Measurements from ENCODE around the gene FADS6. TPM values are rescaled to one million over a fixed set of nuclear protein-coding genes. Genes with fewer than 3 reads are reported as not detected.

Gene FADS6
- polyA plus RNA-seq, 1 donor (not counting 4 experiments of a cell fraction or from before 2014, with no cell fraction given) = 0.07 TPM

DNA sequence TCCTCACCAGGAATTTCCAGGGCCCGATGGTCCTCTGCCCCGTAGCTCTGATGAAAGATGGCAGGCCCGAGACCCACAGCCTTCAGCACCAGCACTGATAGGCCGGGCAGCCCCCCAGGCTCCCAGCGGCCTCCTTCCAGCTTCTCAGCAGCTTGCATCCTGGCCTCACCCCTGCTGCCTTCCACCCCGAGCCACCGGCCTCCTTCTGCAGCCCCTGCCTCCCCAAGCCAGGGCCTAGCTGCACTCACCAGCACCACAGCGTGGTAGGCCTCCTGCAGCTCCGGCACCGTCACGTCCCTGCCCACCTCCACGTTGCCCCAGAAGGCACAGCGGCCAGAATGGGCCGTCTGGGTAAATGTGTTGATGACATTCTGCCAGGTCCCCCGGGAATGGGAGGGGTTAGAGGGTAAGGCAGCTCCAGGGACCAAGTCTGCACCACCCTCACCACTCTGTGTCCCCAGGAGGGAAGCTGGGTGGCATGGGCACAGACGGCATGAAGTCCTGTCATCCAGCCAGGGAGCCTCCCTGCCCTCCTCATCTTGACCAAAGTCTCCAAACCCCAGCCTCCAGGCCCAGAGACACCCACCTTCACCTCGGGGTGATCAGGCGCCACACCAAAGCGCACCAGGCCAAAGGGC lies 27.1 kb downstream of the FADS6 start:
- Histone ChIP-seq H3K27ac (ENCODE audit: control insufficient read depth, insufficient read depth, low read length) (no peak overlapping the region), H3K27me3 (ENCODE audit: control insufficient read depth, extremely low read depth, insufficient read depth, low read length) (peaks cover 12% of the 10 kb centered on the region), H3K9me1 (ENCODE audit: control insufficient read depth, extremely low read depth, insufficient read depth, low read length) (no peaks in the 10 kb centered on the region), H3K4me3 (ENCODE audit: control insufficient read depth in 2 of 3, extremely low read depth in 1 of 3, insufficient read depth in 2 of 3, low read depth in 1 of 3, low read length in 3 of 3) (no peak overlapping the region), H3K4me2 (ENCODE audit: control insufficient read depth, extremely low read depth, insufficient read depth, low read depth, low read length) (no peak overlapping the region), H3K9ac (ENCODE audit: control insufficient read depth, extremely low read depth, insufficient read depth, low read length) (no peak overlapping the region), H2AFZ (ENCODE audit: control insufficient read depth, low read length) (no peak overlapping the region), H3K79me2 (ENCODE audit: control insufficient read depth, insufficient read depth, low read length) (no peaks in the 10 kb centered on the region), H4K20me1 (ENCODE audit: control insufficient read depth, extremely low read depth, insufficient read depth, low read length) (peaks cover 5% of the 10 kb centered on the region), H3K36me3 (ENCODE audit: control insufficient read depth in 2 of 2, extremely low read depth in 1 of 2, insufficient read depth in 2 of 2, low read length in 2 of 2) (peaks cover 0 to 4% of the 10 kb centered on the region in 2 experiments), H3K4me1 (ENCODE audit: control insufficient read depth, extremely low read depth, insufficient read depth, low read length) (peaks cover 7% of the 10 kb centered on the region), H3K9me3 (ENCODE audit: control insufficient read depth, low read depth, low read length) (no peaks in the 10 kb centered on the region)
- TF ChIP-seq EZH2 (IDR thresholded peaks at IDR 0.05; ENCODE audit: low read length) = no peak
- TF ChIP-seq, protein P1, sequence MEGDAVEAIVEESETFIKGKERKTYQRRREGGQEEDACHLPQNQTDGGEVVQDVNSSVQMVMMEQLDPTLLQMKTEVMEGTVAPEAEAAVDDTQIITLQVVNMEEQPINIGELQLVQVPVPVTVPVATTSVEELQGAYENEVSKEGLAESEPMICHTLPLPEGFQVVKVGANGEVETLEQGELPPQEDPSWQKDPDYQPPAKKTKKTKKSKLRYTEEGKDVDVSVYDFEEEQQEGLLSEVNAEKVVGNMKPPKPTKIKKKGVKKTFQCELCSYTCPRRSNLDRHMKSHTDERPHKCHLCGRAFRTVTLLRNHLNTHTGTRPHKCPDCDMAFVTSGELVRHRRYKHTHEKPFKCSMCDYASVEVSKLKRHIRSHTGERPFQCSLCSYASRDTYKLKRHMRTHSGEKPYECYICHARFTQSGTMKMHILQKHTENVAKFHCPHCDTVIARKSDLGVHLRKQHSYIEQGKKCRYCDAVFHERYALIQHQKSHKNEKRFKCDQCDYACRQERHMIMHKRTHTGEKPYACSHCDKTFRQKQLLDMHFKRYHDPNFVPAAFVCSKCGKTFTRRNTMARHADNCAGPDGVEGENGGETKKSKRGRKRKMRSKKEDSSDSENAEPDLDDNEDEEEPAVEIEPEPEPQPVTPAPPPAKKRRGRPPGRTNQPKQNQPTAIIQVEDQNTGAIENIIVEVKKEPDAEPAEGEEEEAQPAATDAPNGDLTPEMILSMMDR (optimal IDR thresholded peaks at IDR 0.05 in 1 of 3, IDR thresholded peaks at IDR 0.05 in 1 of 3, conservative IDR thresholded peaks at IDR 0.05 in 1 of 3; ENCODE audit: extremely low read depth in 1 of 3, insufficient read depth in 2 of 3, low read length in 3 of 3) = no peak
- no peak for FAIRE-seq
- dilution Hi-C loops (cut with MboI; ENCODE audit: extremely low pct_ligation_motif_present, low sequenced_read_pairs) = no loop called here
- no peak for DNase-seq (ENCODE audit: low read depth, low spot score)

DNA sequence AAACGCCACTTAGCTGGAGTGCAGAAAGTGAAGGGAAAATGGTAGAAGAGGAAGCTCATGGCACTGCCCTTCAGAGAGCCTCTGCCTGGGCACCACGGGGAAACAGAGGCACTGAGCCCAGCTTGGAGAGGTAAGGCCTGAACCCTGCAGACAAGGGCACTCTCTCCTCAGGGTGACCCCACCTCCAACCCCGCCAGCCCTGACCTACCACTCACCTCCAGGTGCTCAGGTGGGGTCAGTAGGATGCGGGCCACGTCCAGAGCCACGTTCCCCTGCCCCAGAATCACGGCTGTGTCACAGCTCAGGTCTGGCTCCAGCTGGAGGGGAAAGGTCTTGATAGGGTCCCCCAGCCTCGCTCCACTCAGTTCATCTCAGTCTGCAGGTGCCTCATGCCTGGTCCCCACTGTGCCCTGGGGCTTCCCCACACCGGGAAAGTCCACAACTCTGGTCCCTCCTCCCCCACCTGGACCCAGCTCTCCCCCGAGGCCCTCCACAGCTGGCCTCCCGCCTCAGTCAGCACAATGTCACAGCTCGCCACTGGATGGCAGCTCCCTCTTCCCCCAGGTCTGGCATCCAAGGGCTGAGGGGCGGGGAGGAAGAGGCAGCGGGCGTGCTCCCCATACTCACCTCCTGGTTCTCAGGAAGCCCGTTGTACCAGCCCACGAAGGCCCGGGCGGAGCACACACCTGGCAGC lies 27.8 kb downstream of the FADS6 start:
- H3K79me2 ChIP-seq (ENCODE audit: control insufficient read depth, insufficient read depth, low read length) = no peaks in the 10 kb centered on the region
- H3K27ac ChIP-seq (ENCODE audit: control insufficient read depth, insufficient read depth, low read length) = no peak overlapping the region
- no peak for DNase-seq (ENCODE audit: low read depth, low spot score)
- no peak for FAIRE-seq
- dilution Hi-C loops (cut with MboI; ENCODE audit: extremely low pct_ligation_motif_present, low sequenced_read_pairs) = no loop called here
- H3K4me2 ChIP-seq (ENCODE audit: control insufficient read depth, extremely low read depth, insufficient read depth, low read depth, low read length) = no peak overlapping the region
- no peak overlapping the region for H3K9ac ChIP-seq (ENCODE audit: control insufficient read depth, extremely low read depth, insufficient read depth, low read length)
- peaks cover 5% of the 10 kb centered on the region for H3K4me1 ChIP-seq (ENCODE audit: control insufficient read depth, extremely low read depth, insufficient read depth, low read length)
- TF ChIP-seq, protein P1 (optimal IDR thresholded peaks at IDR 0.05 in 1 of 3, IDR thresholded peaks at IDR 0.05 in 1 of 3, conservative IDR thresholded peaks at IDR 0.05 in 1 of 3; ENCODE audit: extremely low read depth in 1 of 3, insufficient read depth in 2 of 3, low read length in 3 of 3) = peak in 1 of 3 experiments; percentile 35
- TF ChIP-seq EZH2 (IDR thresholded peaks at IDR 0.05; ENCODE audit: low read length) = no peak
- H3K27me3 ChIP-seq (ENCODE audit: control insufficient read depth, extremely low read depth, insufficient read depth, low read length) = peaks cover 19% of the 10 kb centered on the region
- H3K9me1 ChIP-seq (ENCODE audit: control insufficient read depth, extremely low read depth, insufficient read depth, low read length) = no peaks in the 10 kb centered on the region
- H4K20me1 ChIP-seq (ENCODE audit: control insufficient read depth, extremely low read depth, insufficient read depth, low read length) = peaks cover 5% of the 10 kb centered on the region
- no peaks in the 10 kb centered on the region for H3K9me3 ChIP-seq (ENCODE audit: control insufficient read depth, low read depth, low read length)
- no peak overlapping the region for H2AFZ ChIP-seq (ENCODE audit: control insufficient read depth, low read length)
- H3K4me3 ChIP-seq (ENCODE audit: control insufficient read depth in 2 of 3, extremely low read depth in 1 of 3, insufficient read depth in 2 of 3, low read depth in 1 of 3, low read length in 3 of 3) = no peak overlapping the region
- peaks cover 0 to 4% of the 10 kb centered on the region in 2 experiments for H3K36me3 ChIP-seq (ENCODE audit: control insufficient read depth in 2 of 2, extremely low read depth in 1 of 2, insufficient read depth in 2 of 2, low read length in 2 of 2)

All from keratinocyte (primary cell).